GM19328 (cell line): ENCODE results near the gene DTNB.

ENCODE experiments used
- ATAC-seq: cut with Tn5 transposase; IDR thresholded peaks from one replicate; pipeline ENCODE4 v1.9.1; 2021; ENCODE audit warnings: mild to moderate bottlenecking, moderate library complexity; ENCODE audit not compliant: unreplicated experiment

DTNB gene

GRCh38 chr2:25400576-25401216, 272.7 kb downstream of the DTNB start:
- ATAC-seq: no peak

DNA sequence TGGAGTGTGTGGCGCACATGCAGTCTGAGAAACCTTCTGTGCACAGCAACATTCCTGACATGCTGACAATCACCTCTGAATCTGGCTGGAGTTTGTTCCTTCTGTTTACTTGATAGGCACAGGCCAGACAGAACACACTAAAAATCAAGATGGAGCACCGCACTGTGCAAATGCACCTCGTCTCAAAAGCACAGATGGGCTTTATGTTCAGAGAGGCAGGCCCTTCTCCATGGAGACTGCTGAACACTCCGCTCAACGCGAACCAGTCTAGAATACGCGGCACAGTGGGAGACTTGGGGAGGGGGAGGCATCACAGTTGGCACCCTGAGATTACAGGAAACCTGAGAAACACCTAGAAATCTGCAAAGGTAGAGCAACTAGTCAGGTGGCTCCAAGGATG, 273.2 kb downstream of the DTNB start:
- ATAC-seq: no peak

GRCh38 chr2:25398534-25398933, 274.8 kb downstream of the DTNB start:
- no peak for ATAC-seq

- ATAC-seq: no peak
These were observed 275.6 kb downstream of the DTNB start for GRCh38 chr2:25397777-25398176.

DNA sequence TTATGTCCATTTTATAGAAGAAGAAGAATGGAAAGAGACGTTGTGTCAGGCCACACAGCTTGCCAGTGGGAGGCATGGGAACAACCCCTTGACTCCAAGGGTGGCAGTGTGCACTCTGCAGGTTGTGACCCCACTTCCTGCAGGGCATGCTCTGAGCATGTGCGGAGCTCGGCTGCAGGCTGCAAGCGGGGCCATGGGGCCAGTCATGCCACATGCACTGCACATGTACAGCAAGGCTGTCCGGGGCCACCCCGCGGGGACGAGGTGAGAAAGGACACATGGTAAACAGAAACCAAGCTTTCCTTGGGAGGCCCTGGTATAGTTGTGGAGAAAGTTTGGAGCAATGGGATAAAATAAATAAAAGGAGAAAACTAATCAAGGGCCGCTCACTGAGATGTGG, 284.2 kb downstream of the DTNB start:
- ATAC-seq: no peak

DNA sequence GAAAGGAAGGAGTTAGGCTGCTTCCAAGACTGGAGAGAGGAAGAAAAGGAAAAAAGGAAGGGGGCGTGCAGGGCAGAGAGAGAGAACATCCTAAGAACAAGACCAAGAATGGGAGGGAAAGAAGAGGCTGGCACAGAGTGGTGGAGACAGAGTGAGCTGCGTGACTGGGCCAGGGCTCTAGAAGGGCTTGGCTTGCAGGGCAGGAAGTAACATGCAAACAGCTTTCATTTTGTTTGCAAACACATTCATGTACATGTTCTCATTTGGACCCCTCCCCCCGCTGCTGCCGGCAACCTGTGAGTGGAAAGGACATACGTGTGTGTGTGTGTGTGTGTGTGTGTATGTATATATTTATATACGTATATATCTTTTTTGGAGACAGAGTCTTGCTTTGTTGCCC, 284.9 kb downstream of the DTNB start:
- ATAC-seq: no peak

GRCh38 chr2:25387876-25388449, 285.4 kb downstream of the DTNB start:
- ATAC-seq: no peak

DNA sequence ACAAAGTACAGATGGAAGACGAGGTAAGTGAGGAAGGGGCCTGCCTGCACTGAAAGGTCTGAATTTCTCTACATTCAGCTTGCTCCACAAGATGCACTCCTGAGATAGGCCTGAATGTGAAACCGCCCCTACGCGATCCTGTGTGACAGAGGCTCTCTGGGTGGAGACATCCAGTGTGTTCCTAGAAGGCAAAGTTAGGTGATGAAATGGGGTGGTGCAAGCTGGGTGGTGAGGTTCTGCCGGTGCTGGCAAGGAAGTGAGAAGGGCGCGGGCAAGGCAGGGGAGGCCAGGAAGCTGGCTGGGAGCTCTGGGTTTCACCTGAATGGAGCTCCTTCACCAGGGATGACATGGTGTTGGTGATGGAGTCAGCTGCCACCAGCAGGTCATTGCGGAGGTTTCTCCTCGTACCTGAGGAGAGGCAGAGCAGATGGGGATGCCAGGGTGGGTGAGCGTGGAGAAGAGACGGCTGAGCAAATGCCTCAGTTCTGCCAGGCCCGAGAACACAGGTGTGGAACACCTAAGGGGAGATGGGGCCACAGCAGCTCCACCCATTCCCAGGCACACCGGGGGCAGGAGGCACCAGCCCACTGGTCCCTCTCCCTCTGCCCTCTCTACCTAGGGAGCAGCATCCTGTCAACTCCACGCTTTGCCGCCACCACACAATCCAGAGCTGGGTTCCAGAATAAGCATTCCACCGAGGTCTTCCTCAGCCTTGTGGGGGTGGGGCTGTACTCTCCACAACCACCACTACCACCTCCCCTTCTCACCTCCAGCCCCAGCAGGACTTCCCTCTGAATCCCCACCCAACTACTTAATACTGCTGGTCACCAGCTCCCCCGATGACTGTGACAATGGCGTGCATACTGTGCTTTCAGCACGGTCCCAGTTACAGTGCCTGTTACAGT, 286.2 kb downstream of the DTNB start:
- no peak for ATAC-seq

- no peak for ATAC-seq
These were observed 287.5 kb downstream of the DTNB start for GRCh38 chr2:25385910-25386309.

- ATAC-seq: no peak
These were observed 289.6 kb downstream of the DTNB start for GRCh38 chr2:25383806-25384205.

DNA sequence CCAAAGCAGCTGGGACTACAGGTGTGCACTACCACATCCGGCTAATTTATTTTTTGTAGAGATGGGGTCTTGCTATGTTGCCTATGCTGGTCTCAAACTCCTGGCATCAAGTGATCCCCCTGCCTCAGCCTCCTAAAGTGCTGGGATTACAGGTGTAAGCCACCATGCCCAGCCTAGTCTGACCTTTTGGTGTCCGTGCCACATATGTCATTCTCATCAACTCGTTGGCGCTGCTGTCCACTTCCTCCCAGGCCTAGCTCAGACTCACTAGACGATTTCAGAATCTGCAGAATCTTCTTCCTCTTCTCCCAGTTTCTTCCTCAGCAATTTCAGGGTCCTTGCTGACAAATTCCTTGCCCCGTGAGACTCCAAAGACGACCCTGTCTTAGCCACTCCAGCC, 291.9 kb downstream of the DTNB start:
- ATAC-seq: no peak

GRCh38 chr2:25380586-25381375, 292.6 kb downstream of the DTNB start:
- ATAC-seq: no peak

GRCh38 chr2:25380023-25380422, 293.4 kb downstream of the DTNB start:
- no peak for ATAC-seq

- ATAC-seq: no peak
These were observed 293.8 kb downstream of the DTNB start for GRCh38 chr2:25379535-25379934.

DNA sequence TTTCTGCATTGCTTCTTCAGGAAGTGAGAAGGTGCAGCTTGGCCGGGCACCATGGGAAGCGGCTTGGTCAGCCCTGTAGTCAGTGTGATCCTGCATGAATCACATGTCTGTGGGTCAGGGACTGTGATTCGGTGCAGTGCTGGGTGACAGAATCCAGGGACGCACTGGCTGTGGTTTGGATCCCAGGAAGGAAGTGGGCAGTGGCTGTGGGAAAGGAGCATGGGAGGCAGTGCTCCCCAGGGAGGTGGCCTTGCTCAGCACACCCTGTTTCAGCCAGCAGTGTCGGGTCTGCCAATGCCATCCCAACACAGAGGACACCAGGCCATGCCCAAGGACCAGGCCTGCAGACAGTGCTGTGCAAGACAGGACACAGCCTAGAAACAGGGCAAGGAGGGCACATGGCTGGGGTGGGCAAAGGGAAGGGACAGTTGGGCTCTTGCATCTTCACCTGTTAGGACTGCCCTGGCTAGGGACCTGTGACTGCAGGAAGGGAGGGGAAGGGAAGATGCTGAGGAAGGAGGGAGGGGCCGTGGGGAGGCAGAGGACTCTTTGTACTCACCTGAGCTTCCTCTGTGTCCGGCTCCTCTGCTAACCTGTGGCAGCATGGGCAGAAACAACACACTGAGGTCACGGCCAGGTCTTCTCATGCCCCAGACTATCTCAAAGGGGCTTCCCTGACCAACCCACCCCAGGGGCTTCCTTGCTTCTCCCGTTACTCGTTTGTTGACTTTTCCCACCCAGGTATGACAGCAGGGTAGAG, 294.5 kb downstream of the DTNB start:
- ATAC-seq: no peak

DNA sequence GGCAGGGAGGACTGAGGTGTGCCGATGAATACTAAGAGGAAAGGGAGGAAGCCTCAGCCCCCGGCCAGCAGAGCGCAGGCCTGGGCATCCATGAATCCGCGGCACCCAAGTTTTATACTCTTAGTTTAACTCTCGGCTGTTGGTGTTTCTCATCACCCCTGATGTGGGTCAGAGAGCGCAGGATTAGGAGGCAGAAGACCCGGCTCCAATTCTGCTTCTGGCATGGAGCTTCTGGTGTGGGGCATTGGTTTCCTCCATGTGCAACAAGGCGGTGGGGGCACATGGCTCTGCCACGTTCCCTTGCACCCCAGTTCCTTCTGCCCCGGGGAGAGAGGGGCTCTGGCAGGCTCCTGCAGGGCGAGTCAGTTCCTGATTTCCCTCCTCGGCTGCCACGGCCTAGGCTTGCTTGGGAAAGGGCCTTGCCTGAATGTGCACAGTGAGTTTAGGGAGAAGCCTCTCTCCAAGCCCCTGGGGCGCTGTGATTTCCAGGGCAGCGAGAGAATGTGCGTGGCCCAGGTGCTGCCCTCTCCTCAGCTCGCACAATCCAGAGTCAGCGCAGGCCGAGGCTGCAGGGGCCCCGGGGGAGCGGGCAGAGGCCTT, 295.5 kb downstream of the DTNB start:
- no peak for ATAC-seq

DNA sequence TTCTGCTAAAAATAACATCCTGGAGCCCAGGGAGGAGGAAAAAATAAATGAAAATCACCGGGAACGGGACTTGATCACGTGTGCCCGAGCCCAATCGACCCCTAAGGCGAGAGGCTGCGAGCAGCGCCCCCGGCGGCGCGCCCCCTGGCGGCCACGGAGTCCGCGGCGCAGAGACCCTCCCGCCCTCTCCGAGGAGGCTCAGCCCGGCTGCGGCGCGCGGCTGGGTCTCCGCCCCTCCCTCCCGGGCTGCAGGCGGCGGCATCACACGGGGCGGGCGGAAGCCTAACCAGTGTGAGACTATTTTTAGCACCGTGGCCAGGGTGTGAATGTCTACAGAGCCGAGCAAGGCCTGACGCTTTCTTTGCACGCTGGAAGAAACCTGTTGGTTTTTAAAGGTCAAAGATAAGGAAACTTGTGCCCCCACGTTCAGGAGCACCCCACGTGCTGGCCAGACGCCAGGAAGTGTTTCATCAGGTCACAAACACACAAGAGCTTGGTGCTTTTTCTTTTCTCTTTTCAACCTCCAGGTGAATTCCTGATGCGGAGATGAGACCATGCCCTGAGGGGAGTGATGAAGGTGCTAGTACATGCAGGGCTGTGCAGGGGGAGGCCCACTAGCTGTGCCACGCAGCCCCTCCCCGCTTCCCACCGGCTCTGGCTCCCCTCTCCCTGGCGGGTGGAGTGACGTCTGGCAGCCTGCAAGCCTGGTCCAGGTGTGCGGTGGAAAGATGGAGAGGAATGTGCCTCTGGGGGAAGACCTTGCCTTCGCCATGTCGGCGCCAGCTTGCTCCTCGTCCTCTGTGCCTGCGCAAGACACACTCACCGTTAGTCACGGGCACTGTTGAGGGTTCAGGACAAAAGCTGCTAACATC, 296.4 kb downstream of the DTNB start:
- peak; percentile 96 for ATAC-seq

DNA sequence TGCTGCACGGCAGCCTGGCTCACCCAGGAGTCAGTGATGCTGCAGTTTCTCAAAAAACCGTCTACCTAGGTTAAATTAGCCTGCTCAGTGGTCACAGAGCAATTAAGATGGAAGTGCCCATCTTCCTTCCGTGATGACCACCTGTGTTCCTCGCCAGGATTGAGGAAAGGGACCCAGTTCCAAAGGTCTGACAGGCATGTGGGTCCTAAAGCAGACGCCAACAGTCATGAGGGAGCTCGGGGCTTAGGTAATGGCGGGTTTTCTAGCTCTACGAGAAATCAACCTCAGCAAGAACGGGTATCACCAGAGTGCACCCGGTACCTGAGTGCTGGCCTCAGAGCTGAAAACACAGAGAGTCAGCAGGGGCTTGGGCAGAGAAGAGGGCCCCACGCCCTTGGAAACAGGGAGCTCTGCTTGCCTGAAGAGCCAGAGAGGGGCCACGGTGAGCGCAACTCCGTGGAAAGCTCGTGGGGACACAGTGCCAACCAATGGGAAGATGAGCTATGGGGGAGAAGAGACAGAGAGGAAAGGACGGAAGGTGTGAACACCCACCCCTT, 297.3 kb downstream of the DTNB start:
- ATAC-seq: no peak
